T-helper 17 cell (primary cell): Measurements from ENCODE around the gene MAOB. TPM values are rescaled to one million over a fixed set of nuclear protein-coding genes. Genes with fewer than 3 reads are reported as not detected.

Experiments used
- total RNA-seq, 4 donors: library from RNA in 2 of 4; stranded (reverse) in 2 of 4; gene quantifications; one replicate each; pipeline ENCODE4 v1.2.3 and lab custom pipeline; 2022 to 2026

The MAOB gene
- total RNA-seq, 2 donors from 2014 or later = 0.10 TPM; not detected in 1

Other genes with a start within 250 kb of the MAOB start
- under 1 TPM in 1 of 2 donors, not detected in 1; 0.10 TPM for gene MAOA, start 226.2 kb downstream of the MAOB start, total RNA-seq
- gene NDP, start 90.9 kb upstream of the MAOB start, total RNA-seq = not detected